Liver (tissue), 3 donors: ENCODE results near the gene RUNX1.

ENCODE experiments used
- FOXA1 ChIP-seq: IDR thresholded peaks from 2 replicates; pipeline ENCODE4 v1.6.1; 2016; ENCODE audit warnings: antibody characterized with exemption
- SP1 ChIP-seq: IDR thresholded peaks from 2 replicates; pipeline ENCODE4 v1.6.1; 2018; ENCODE audit warnings: antibody characterized with exemption, mild to moderate bottlenecking
- YY1 ChIP-seq: IDR thresholded peaks from 2 replicates; pipeline ENCODE4 v1.6.1; 2016; ENCODE audit warnings: antibody characterized with exemption, mild to moderate bottlenecking
- TF ChIP-seq, protein P1 (sequence below): IDR thresholded peaks from 2 replicates; pipeline ENCODE4 v1.6.1; 2016; ENCODE audit warnings: antibody characterized with exemption, mild to moderate bottlenecking
- TF ChIP-seq, protein P2 (sequence below): fragments of 150-350 bp; IDR thresholded peaks from 2 replicates; pipeline ENCODE4 v1.5.1; 2017; ENCODE audit warnings: improper control_type of control experiment, low read depth, low read length; ENCODE audit not compliant: missing input control
- TF ChIP-seq, protein P3 (sequence below): IDR thresholded peaks from 2 replicates; pipeline ENCODE4 v1.6.1; 2016; ENCODE audit warnings: antibody characterized with exemption
- donor health status: healthy.
- donor health status: healthy.

DNA sequence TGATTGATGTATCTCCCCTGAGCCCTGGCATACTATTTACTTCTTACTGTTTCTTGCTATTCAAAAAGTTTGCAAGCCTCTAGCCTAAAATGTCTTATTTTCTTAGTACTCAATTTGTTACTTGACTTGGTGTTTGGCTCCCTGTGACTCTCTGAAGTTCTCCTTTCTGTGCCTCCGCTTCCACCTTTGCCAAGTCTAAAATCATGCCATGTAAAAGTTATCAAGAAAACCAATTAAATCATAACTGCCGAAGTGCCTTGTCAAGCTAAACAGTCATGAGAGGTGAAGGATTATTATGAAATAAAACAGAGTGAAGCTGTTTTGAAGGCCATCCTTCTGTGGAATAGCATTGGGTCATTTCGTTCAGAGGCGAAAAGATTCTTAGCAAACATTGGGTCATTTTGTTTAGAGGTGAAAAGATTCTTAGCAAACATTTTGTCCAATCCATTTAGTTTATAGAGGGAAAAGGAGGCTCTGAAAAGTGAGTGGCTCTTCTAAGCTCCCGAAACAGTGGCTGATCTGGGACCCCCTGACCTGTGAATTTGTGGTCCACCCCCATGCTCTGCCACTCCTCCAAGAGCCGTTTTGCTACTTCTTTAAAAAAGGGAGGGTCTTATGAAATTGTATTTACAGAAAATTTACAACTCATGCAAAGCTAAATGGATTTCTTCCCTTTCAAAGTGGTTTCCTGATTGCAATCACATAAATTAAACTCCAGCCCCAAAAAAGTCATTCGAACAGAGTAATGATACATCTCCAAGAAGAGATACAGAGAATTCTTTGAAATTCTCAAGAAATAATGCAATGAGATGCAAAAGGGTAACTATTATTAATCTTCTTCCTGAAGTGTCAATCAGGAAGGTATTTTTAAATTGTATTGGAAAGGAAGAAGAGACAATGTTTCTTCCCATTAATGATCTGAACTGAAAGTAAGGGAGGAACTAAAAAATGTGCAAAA, 141.4 kb downstream of the RUNX1 start:
- TF ChIP-seq FOXA1 = no peak
- TF ChIP-seq, protein P1, sequence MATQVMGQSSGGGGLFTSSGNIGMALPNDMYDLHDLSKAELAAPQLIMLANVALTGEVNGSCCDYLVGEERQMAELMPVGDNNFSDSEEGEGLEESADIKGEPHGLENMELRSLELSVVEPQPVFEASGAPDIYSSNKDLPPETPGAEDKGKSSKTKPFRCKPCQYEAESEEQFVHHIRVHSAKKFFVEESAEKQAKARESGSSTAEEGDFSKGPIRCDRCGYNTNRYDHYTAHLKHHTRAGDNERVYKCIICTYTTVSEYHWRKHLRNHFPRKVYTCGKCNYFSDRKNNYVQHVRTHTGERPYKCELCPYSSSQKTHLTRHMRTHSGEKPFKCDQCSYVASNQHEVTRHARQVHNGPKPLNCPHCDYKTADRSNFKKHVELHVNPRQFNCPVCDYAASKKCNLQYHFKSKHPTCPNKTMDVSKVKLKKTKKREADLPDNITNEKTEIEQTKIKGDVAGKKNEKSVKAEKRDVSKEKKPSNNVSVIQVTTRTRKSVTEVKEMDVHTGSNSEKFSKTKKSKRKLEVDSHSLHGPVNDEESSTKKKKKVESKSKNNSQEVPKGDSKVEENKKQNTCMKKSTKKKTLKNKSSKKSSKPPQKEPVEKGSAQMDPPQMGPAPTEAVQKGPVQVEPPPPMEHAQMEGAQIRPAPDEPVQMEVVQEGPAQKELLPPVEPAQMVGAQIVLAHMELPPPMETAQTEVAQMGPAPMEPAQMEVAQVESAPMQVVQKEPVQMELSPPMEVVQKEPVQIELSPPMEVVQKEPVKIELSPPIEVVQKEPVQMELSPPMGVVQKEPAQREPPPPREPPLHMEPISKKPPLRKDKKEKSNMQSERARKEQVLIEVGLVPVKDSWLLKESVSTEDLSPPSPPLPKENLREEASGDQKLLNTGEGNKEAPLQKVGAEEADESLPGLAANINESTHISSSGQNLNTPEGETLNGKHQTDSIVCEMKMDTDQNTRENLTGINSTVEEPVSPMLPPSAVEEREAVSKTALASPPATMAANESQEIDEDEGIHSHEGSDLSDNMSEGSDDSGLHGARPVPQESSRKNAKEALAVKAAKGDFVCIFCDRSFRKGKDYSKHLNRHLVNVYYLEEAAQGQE = no peak
- TF ChIP-seq, protein P2, sequence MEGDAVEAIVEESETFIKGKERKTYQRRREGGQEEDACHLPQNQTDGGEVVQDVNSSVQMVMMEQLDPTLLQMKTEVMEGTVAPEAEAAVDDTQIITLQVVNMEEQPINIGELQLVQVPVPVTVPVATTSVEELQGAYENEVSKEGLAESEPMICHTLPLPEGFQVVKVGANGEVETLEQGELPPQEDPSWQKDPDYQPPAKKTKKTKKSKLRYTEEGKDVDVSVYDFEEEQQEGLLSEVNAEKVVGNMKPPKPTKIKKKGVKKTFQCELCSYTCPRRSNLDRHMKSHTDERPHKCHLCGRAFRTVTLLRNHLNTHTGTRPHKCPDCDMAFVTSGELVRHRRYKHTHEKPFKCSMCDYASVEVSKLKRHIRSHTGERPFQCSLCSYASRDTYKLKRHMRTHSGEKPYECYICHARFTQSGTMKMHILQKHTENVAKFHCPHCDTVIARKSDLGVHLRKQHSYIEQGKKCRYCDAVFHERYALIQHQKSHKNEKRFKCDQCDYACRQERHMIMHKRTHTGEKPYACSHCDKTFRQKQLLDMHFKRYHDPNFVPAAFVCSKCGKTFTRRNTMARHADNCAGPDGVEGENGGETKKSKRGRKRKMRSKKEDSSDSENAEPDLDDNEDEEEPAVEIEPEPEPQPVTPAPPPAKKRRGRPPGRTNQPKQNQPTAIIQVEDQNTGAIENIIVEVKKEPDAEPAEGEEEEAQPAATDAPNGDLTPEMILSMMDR = no peak
- TF ChIP-seq YY1 = no peak
- TF ChIP-seq, protein P3, sequence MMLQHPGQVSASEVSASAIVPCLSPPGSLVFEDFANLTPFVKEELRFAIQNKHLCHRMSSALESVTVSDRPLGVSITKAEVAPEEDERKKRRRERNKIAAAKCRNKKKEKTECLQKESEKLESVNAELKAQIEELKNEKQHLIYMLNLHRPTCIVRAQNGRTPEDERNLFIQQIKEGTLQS = no peak
- TF ChIP-seq SP1 = no peak
